Fibroblast of lung (primary cell): Measurements from ENCODE around the gene APBB2. TPM values are rescaled to one million over a fixed set of nuclear protein-coding genes. Genes with fewer than 3 reads are reported as not detected.
A peak's percentile ranks its signal among the peaks of the same experiment; 100 is the strongest.

Experiments used
- DNase-seq, 2 donors: peaks; one replicate each; pipeline versions ENCODE4 v3.0.0 to v3.0.0-alpha.2; 2010; ENCODE audit warnings: low read depth in 2 of 2
- H2AFZ ChIP-seq: 2 replicates; pipeline ENCODE4 v1.5.1; 2012; ENCODE audit warnings: low read length, control low read depth, inconsistent platforms
- H3K27ac ChIP-seq: 2 replicates; pipeline ENCODE4 v1.5.1; 2011; ENCODE audit warnings: low read length, control low read depth; ENCODE audit not compliant: insufficient read depth
- H3K27me3 ChIP-seq: 2 replicates; pipeline ENCODE4 v1.5.1; 2011; ENCODE audit warnings: mild to moderate bottlenecking, low read length; ENCODE audit not compliant: control insufficient read depth, insufficient read depth
- H3K36me3 ChIP-seq: 2 replicates; pipeline ENCODE4 v1.5.1; 2011; ENCODE audit warnings: low read length; ENCODE audit not compliant: control insufficient read depth, insufficient read depth
- H3K4me1 ChIP-seq: 2 replicates; pipeline ENCODE4 v1.5.1; 2011; ENCODE audit warnings: low read length; ENCODE audit not compliant: control insufficient read depth, insufficient read depth; ENCODE audit errors: extremely low read depth
- H3K4me2 ChIP-seq: 2 replicates; pipeline ENCODE4 v1.5.1; 2011; ENCODE audit warnings: low read length, control low read depth; ENCODE audit not compliant: insufficient read depth; ENCODE audit errors: extremely low read depth
- H3K4me3 ChIP-seq, 4 experiments: fragments of 200-600 bp in 1 of 4; sonication (generic) in 1 of 4; replicated peaks in 1 of 4; 2 replicates each; pipeline ENCODE4 v1.5.1; 2011 to 2016; ENCODE audit warnings: low read length in 4 of 4, low read depth in 3 of 4, mild to moderate bottlenecking in 3 of 4, control low read depth in 2 of 4, inconsistent platforms in 1 of 4, mixed read lengths in 1 of 4; ENCODE audit not compliant: insufficient read depth in 1 of 4; ENCODE audit errors: control extremely low read depth in 1 of 4
- H3K79me2 ChIP-seq: 2 replicates; pipeline ENCODE4 v1.5.1; 2012; ENCODE audit warnings: mild to moderate bottlenecking, low read length, inconsistent platforms; ENCODE audit not compliant: control insufficient read depth, insufficient read depth
- H3K9ac ChIP-seq: 2 replicates; pipeline ENCODE4 v1.5.1; 2011; ENCODE audit warnings: mild to moderate bottlenecking, low read length, control low read depth; ENCODE audit not compliant: insufficient read depth
- H3K9me3 ChIP-seq: 2 replicates; pipeline ENCODE4 v1.5.1; 2012; ENCODE audit warnings: low read depth, low read length; ENCODE audit not compliant: control insufficient read depth, insufficient read depth
- H4K20me1 ChIP-seq: 2 replicates; pipeline ENCODE4 v1.5.1; 2011; ENCODE audit warnings: low read length; ENCODE audit not compliant: control insufficient read depth, insufficient read depth; ENCODE audit errors: extremely low read depth
- CTCF ChIP-seq, 2 donors: IDR thresholded peaks in 1 of 2; conservative IDR thresholded peaks in 1 of 2; 1 replicate in 1 of 2; 2 replicates in 1 of 2; pipeline ENCODE4 v1.5.1; 2011 to 2012; ENCODE audit warnings: low read length in 2 of 2, control low read depth in 1 of 2, inconsistent platforms in 1 of 2, low read depth in 1 of 2, mild to moderate bottlenecking in 1 of 2
- EZH2 ChIP-seq: IDR thresholded peaks from 2 replicates; pipeline ENCODE4 v1.5.1; 2012; ENCODE audit warnings: low read length, control low read depth, mild to moderate bottlenecking; ENCODE audit errors: missing control alignments
- polyA plus RNA-seq, 2 donors: library from polyadenylated mRNA; depleted of rRNA in 1 of 2; stranded (reverse) in 1 of 2; unstranded in 1 of 2; fragments of >200 nt; gene quantifications; 2 replicates each; pipeline ENCODE4 v1.2.1, GENCODE V29; 2011 to 2012; ENCODE audit warnings: missing spikeins in 1 of 2
- total RNA-seq: library from RNA; depleted of rRNA; stranded (reverse); fragments of >200 nt; gene quantifications from 2 replicates; pipeline ENCODE4 v1.2.1, GENCODE V29; 2014

The APBB2 gene
- total and polyA plus RNA-seq, 2 donors (not counting 1 experiment from before 2014, with no cell fraction given): 25.1 to 29.8 TPM

DNA sequence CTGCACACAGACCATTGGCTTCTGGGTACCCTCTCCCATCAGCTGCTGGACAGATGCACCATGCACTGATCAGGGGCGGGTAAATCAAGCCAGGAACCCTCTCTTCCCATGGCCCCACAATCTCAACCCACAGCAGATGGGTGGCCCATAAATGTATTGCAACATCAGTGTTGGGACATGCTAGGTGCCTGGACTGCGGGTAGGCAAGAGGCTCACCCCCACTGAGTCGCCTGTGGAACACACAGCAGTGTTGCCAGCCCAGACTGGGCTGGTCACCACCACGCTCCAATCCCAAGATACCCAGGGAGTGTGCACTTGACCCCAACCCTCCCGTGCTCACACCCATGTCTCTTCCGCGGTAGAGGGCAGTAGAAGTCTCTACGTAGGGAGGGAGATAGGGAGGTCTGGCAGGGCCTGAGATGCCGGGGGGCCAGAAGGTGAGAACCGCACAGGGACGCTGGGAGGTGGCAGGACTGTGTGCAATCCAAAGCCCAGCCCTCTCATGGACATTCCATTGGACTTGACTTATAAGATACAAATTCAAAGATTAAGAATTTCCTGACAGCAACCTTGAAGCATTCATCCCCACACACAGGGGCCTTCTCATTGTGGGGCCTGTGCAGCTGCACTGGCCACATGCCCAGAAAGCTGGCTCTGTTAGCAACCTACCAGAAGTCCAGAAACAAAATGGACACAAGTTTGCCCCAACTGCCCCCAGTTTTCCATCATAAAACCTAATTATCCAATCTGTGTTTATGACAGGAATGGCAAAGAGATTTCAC, 280.9 kb downstream of the APBB2 start:
- no peak overlapping the region for H3K4me3 ChIP-seq
- no peak overlapping the region for H3K4me2 ChIP-seq
- no peaks in the 10 kb centered on the region for H3K27me3 ChIP-seq
- no peaks in the 10 kb centered on the region for H3K4me1 ChIP-seq
- no peaks in the 10 kb centered on the region for H3K9me3 ChIP-seq
- no peak overlapping the region for H3K9ac ChIP-seq
- H3K27ac ChIP-seq: no peak overlapping the region
- H3K79me2 ChIP-seq: no peaks in the 10 kb centered on the region
- peak; percentile 64 to 80 for DNase-seq
- no peak overlapping the region for H2AFZ ChIP-seq
- TF ChIP-seq CTCF (conservative IDR thresholded peaks at IDR 0.05 in 1 of 2, IDR thresholded peaks at IDR 0.05 in 1 of 2; ENCODE audit: low read depth in 1 of 2, low read length in 2 of 2): no peak
- TF ChIP-seq EZH2: no peak
- no peaks in the 10 kb centered on the region for H4K20me1 ChIP-seq
- H3K36me3 ChIP-seq: no peaks in the 10 kb centered on the region

DNA sequence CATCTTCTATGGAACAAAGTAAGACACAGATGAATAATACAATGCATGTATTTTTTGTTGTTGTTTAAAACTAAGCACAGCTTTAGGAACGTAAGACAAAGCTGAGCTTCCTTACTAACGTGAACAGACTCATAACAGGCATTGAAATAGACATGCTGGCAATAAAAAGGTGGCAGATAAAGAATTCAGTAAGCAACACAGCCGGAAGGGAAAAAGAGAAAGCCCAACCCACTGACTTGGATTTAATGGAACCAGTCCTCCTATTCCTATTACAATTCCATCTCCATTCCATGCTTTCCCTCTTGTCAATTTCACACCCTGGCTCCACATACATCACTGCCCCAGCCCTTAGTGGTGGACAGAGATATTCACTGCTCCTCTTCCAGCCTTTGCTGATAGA, 282.5 kb downstream of the APBB2 start:
- Histone ChIP-seq H3K4me1 (no peaks in the 10 kb centered on the region), H4K20me1 (no peaks in the 10 kb centered on the region), H2AFZ (no peak overlapping the region), H3K9ac (no peak overlapping the region), H3K79me2 (no peaks in the 10 kb centered on the region), H3K27ac (no peak overlapping the region), H3K4me3 (no peak overlapping the region), H3K36me3 (no peaks in the 10 kb centered on the region), H3K4me2 (no peak overlapping the region), H3K9me3 (no peaks in the 10 kb centered on the region), H3K27me3 (no peaks in the 10 kb centered on the region)
- no peak for TF ChIP-seq CTCF (conservative IDR thresholded peaks at IDR 0.05 in 1 of 2, IDR thresholded peaks at IDR 0.05 in 1 of 2; ENCODE audit: low read depth in 1 of 2, low read length in 2 of 2)
- TF ChIP-seq EZH2: no peak
- no peak for DNase-seq

- no peak for DNase-seq
These were observed 283.1 kb downstream of the APBB2 start for GRCh38 chr4:40931238-40931637.

More at GRCh38 chr4:40931238-40931637, 283.1 kb downstream of the APBB2 start:
- Histone ChIP-seq H3K4me1 (no peaks in the 10 kb centered on the region), H3K9me3 (no peaks in the 10 kb centered on the region), H4K20me1 (no peaks in the 10 kb centered on the region), H3K27me3 (no peaks in the 10 kb centered on the region), H3K36me3 (no peaks in the 10 kb centered on the region), H3K4me2 (no peak overlapping the region), H3K9ac (no peak overlapping the region), H3K79me2 (no peaks in the 10 kb centered on the region), H3K27ac (no peak overlapping the region), H3K4me3 (no peak overlapping the region), H2AFZ (no peak overlapping the region)
- TF ChIP-seq EZH2 (no peak), CTCF (conservative IDR thresholded peaks at IDR 0.05 in 1 of 2, IDR thresholded peaks at IDR 0.05 in 1 of 2; ENCODE audit: low read depth in 1 of 2, low read length in 2 of 2) (no peak)
